ENCODE measurements around the gene RPP25. TPM values are rescaled to one million over a fixed set of nuclear protein-coding genes. Genes with fewer than 3 reads are reported as not detected.

The RPP25 gene
- total and polyA plus RNA-seq, 12 donors = 0.83 to 4.6 (median 1.7) TPM

GRCh38 chr15:74933573-74933972 lies 23.0 kb downstream of the RPP25 start:
- no peak for DNase-seq
- peaks cover 6 to 62% (median 51%) of the 10 kb centered on the region in 9 donors for H3K4me1 ChIP-seq
- TF ChIP-seq CTCF (IDR thresholded peaks at IDR 0.05) = no peak
- peaks cover 0 to 44% (median 12%) of the 10 kb centered on the region in 9 donors for H3K36me3 ChIP-seq
- no peak for ATAC-seq
- H3K27me3 ChIP-seq = no peaks in the 10 kb centered on the region
- H3K4me3 ChIP-seq = no peak overlapping the region
- intact Hi-C loops (cut with DNase I) = no loop called here
- 30 to 41% methylated on average over 2 of the region's 2 CpGs for WGBS, 2 donors
- no peaks in the 10 kb centered on the region for H3K9me3 ChIP-seq
- peak overlapping the region in 1 of 10 donors; percentile 29 for H3K27ac ChIP-seq

GRCh38 chr15:74928771-74929198 lies 27.8 kb downstream of the RPP25 start:
- H3K27ac ChIP-seq = peak overlapping the region in 2 of 10 donors; percentile 13 to 69
- no peaks in the 10 kb centered on the region for H3K27me3 ChIP-seq
- DNase-seq (no peak), ATAC-seq (no peak)
- WGBS, 2 donors = 91 to 93% methylated on average over 5 of the region's 5 CpGs
- H3K9me3 ChIP-seq = no peaks in the 10 kb centered on the region
- H3K36me3 ChIP-seq = peaks cover 0 to 86% (median 36%) of the 10 kb centered on the region in 9 donors
- H3K4me3 ChIP-seq = no peak overlapping the region
- no peak for TF ChIP-seq CTCF (IDR thresholded peaks at IDR 0.05)
- H3K4me1 ChIP-seq = peaks cover 1 to 24% (median 15%) of the 10 kb centered on the region in 9 donors
- intact Hi-C loops (cut with DNase I) = no loop called here

- H3K27me3 ChIP-seq = no peaks in the 10 kb centered on the region
- H3K4me1 ChIP-seq = peaks cover 0 to 7% (median 0%) of the 10 kb centered on the region in 9 donors
- ATAC-seq (no peak), DNase-seq (no peak)
- intact Hi-C loops (cut with DNase I) = no loop called here
- no peaks in the 10 kb centered on the region for H3K9me3 ChIP-seq
- no peak for TF ChIP-seq CTCF (IDR thresholded peaks at IDR 0.05)
- peaks cover 0 to 100% (median 71%) of the 10 kb centered on the region in 9 donors for H3K36me3 ChIP-seq
- 73 to 81% methylated on average over 3 of the region's 3 CpGs for WGBS, 2 donors
- no peak overlapping the region for H3K27ac ChIP-seq
- no peak overlapping the region for H3K4me3 ChIP-seq
Observed at GRCh38 chr15:74924525-74924924, 32.0 kb downstream of the RPP25 start.

- DNase-seq = no peak
- no peak for ATAC-seq
- H3K27ac ChIP-seq = no peak overlapping the region
- TF ChIP-seq CTCF (IDR thresholded peaks at IDR 0.05) = no peak
- H3K4me3 ChIP-seq = no peak overlapping the region
- intact Hi-C loops (cut with DNase I) = no loop called here
- no peaks in the 10 kb centered on the region for H3K27me3 ChIP-seq
- peaks cover 0 to 7% (median 0%) of the 10 kb centered on the region in 9 donors for H3K4me1 ChIP-seq
- H3K36me3 ChIP-seq = peaks cover 0 to 100% (median 82%) of the 10 kb centered on the region in 9 donors
- H3K9me3 ChIP-seq = no peaks in the 10 kb centered on the region
- 82 to 93% methylated on average over 8 of the region's 8 CpGs for WGBS, 2 donors
Observed at GRCh38 chr15:74920456-74920855, 36.1 kb downstream of the RPP25 start.
